HG02870 (cell line): ENCODE data around the gene GNAL.

Source experiments
- ATAC-seq: cut with Tn5 transposase; IDR thresholded peaks from one replicate; pipeline ENCODE4 v1.9.1; 2021; ENCODE audit warnings: mild to moderate bottlenecking, moderate library complexity; ENCODE audit not compliant: unreplicated experiment

GNAL gene

DNA sequence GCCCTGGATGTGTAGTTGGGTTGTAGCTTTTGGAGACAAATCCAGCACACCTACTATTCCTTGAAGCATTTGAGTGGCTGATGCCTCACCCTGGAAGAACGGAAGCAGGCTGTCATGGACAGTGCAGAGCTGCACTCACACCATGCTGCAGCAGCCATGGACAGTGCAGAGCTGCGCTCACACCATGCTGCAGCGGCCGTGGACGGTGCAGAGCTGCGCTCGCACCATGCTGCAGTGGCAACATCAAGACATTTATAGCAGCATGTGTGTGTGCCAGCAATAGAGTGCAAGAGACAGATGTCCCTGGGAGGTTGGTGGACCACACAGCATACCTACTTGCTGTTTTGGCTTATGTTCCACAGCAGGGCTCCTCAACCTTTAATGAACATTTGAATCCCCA, 30.6 kb downstream of the GNAL start:
- ATAC-seq: no peak

DNA sequence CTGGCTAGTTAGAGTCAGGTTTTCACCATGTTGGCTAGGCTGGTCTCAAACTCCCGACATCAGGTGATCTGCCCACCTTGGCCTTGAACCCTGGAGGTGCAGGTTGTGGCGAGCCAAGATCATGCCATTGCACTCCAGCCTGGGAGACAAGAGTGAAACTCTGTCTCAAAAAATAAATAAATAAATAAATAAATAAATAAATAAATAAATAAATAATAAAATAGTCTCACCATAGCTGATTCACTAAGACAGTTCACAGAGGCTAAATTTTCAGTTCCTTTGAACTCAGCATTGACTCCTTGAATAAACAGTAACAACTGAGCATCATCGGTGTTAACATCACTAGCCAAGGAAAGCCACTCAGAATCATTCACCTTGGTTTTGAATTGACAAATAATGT, 32.7 kb downstream of the GNAL start:
- no peak for ATAC-seq

DNA sequence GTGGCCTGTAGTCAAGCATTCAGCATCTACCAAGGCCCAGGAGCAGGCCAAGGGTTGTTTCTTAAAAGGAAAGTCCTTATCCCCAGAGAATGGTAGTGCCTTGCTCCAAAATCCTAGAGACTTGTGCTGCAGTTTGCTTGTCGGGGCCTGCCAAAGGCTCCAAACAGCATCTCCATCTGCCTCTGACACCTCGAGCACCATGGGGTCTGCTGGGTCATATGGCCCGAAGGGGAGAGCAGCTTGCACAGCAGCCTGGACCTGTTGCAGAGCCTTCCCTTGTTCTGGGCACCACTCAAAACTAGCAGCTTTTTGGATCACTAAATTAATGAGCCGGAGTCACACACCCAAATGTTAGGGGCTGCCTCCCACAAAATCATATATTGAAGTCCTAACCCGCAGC, 35.7 kb downstream of the GNAL start:
- ATAC-seq: no peak

DNA sequence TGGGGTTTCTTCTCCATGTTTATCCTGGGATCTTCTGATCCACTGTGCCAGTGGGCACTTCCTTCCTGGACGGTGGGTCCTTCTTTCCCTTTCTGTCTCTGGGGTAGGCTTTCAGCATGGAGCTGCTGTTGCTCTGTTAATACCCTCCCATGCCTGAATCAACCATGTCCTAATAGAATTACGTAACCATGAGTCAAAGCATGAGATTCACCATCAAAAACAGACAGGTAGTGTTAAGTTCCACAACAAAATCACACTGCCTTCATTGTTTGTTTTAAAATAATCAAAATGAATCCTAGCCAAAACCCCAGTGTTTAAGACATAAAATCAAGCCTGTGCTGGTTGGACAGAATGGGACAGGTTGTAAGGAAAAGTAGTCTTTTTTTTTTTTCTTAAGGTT, 37.5 kb downstream of the GNAL start:
- no peak for ATAC-seq

DNA sequence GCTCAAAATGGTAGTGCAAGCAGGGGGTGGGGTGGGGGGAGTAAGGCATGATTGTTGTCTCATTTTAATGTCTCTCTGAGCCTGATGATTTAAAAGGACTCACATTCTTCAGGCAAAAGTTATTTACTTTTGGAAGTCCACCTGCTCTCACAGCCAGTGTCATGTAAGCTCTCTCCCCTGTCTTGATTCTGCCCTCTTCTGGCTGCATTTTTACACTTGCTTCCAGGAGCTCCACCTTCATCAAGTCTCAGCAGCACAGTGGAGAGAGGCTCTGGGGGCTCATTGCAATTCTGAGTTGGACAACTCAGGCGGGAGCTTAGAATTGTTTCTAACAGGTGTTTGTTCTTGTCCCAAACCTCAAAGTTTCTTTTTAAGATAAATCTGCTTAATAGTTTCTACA, 39.2 kb downstream of the GNAL start:
- ATAC-seq: no peak

DNA sequence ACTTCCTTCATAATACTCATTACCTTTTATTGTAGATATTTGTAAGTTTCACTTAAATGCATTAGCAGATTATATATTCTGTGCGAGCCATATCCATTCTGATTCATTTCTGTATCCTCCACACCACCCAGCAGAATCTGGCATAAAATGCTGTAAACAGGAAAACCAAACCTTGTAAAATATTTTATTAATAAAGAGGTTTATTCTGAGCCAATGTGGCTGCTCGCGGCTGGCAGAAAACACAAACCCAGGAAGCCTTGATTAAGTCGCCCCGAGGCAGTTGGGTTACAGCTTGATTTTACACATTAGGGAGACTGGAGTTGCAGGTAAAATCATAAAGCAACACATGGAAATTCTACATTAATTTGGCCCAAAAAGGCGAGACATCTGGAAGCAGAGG, 40.5 kb downstream of the GNAL start:
- no peak for ATAC-seq

DNA sequence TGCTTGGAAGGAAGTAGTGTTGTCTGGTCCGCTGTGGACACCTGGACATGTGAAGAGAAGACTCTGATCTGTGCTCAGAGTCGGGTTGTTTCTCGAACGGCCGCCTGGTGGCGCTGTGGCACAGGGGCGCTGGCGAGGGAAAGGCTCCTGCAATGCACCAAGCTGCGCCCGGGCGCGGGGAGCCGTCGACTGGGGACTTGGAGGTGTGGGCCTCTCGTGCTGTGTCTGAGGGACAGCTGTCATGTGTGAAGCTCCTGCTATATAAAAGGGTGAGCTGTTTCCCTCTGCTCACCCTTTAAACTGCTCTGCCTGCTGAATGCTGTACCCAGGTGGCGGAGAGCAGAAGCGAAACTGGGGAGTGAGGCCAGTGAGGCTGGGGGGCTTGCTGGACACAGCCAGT, 44.0 kb downstream of the GNAL start:
- no peak for ATAC-seq

DNA sequence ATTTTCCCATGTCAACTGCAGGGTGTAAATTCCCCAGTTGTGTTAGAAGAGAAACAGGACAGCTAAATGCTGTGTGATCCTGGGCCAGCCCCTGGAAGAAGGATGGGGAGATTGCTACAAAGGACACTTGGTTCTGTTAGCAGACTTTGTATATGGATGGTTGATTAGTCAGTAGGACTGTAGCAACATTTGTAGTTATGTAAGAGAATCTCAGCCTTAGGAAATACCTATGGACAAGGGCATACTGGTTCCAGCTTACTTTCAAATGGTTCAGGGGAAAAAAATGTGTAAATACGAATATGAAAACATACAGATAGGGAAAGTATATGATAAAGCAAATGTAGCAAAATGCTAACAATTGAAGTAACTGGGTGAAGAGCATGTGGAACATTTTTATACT, 47.6 kb downstream of the GNAL start:
- ATAC-seq: no peak

DNA sequence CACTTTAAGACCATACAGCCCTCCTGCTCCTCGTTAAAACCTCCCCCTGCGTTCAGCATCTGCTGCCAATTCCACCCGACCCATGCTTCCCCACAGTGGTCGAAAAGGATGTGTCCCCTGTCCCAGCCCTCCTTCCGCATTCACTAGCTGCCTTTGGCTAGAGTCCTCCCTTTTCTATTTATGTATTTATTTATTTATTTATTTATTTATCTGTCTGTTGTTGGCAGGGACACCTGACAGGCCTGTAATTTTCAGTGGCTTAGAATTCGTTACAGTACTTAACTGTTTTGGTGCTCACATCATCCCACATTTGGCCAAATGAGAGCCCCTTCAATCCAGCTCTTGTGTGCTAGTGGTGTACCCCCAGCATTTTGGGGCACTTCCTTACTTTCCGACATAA, 50.8 kb downstream of the GNAL start:
- ATAC-seq: no peak

DNA sequence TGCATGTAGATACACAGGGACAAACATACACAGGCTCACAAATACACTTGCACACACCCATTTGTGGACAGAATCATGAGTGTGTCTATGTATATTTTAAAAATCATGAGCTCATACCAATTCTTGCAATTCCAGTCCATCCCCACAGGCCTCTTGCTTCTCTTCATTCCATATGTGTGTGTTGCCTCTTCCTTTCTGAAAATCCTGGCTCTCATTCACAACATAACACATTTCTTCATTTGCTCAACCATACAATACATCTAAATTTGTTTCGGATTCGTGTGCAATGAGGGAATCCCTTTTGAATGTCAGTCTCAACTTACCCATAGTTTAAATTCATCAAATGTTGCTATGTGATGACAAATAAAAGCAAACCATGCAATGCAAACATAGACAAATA, 51.4 kb downstream of the GNAL start:
- no peak for ATAC-seq

DNA sequence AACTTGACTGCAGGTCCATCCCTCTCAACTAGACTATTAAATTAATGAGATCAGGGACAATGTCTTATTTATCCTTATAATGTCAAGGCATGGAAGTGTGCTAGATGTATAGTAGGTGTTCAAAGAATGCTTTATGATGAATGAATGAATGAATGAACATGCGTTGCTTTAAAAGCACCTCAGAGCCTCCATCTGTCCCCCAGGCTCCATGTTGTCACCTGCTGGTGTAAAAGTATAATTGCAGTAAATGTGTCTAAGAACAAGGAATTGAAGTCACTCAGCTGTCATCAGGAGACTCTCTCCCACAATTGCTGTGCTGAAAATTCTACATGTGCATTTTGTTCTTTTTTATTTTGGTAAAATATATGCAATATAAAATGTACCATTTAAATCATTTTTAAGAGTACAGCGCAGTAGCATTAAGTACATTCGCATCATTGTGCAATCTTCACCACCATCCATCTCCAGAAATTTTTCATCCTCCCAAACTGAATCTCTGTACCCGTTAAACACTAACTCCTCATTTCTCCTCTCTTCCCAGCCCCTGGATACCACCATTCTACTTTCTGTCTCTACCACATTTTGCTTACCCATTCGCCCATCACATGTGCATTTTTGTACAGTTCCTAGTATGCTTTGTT, 52.6 kb downstream of the GNAL start:
- ATAC-seq: no peak

DNA sequence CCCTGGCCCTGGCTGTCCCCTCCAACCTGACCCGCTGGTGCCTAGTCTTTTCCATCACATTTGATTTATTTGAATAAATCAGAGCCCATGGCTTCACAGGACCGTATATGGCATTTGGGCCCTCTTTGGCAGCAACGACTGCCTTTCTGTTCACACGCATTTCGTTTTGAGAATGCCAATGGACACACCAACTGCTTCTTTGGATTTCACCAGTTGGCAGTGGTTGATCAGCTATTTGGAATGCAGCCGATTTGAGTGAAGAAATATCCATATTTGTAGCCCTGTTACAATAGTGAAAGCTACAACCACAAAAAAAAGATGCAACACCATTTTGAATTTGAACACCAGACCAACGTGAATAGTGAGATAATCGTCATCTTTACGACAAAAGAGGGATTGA, 56.5 kb downstream of the GNAL start:
- no peak for ATAC-seq

DNA sequence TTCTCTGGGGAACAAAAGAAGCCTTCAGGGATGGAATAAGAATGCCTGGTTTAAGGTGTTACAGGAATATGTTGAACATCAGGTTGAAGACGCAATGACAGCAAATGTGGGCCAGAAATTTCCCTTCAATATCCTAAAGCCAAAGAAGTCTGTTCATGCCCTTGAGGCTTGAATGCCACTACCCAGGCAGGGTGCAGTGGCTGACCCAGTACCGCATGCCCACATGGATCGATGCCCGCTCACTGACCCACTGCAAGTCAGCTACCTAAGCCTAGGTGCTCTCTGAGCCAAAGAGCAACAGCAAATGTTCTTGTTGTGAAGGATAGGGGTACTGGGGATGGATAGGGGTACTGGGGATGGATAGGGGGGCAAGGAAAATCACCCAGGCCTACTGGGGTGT, 58.2 kb downstream of the GNAL start:
- ATAC-seq: no peak

DNA sequence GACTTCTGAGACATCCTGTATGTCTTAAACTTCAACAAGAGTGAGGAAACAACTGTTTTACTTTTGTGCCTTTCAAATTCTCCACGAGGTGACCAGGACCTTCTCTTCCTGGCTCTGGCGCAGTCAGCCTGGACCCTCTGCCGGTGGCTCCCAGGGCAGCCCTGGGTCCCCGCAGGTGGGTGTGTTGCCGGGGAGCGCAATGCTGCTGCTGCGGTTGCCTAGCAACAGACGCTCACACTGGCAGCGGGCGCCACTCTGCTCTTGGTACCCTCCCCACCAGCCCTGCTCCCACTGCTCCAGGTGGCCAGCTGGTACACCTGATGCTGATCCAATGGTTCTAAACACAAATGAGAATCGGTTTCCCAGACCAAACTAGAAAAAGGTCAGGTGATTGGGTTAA, 58.7 kb downstream of the GNAL start:
- ATAC-seq: no peak

DNA sequence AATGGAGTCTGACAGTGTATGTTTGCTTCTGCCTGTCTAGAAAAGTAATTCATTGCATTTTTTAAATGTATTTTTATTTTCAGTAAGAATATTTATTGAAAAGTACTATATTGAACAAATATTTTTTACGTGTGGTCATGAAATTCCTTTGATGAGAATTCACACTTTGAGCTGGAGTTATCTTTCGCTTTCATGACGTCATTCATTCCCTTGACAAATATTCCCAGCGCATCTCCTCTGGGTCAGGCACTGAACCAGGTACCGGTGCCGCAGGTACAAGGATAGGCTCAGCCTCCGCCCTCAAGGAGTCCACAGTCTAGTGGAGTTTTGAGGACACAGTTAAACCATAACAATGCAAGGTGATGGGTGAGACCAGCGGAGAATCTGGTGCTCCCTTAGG, 60.2 kb downstream of the GNAL start:
- ATAC-seq: no peak

DNA sequence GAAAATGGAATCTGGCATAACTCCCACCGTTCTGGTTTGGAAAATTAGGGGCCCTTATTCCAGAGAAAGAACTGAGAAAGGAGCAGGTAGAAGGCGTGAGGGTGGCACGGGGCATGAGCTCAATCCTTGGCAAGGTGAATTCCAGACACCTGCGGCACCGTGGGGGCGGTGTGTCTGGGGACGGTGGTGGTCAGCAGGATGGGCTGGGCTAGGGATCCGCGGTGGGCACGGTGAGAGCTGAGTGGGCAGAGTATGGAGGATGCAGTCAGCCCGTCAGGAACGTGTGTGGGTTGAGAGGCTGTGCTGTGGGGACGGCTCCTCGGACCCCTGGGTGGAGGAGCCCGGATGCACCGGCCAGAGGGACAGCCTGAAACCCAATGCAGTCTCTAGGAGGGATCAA, 61.1 kb downstream of the GNAL start:
- ATAC-seq: no peak

DNA sequence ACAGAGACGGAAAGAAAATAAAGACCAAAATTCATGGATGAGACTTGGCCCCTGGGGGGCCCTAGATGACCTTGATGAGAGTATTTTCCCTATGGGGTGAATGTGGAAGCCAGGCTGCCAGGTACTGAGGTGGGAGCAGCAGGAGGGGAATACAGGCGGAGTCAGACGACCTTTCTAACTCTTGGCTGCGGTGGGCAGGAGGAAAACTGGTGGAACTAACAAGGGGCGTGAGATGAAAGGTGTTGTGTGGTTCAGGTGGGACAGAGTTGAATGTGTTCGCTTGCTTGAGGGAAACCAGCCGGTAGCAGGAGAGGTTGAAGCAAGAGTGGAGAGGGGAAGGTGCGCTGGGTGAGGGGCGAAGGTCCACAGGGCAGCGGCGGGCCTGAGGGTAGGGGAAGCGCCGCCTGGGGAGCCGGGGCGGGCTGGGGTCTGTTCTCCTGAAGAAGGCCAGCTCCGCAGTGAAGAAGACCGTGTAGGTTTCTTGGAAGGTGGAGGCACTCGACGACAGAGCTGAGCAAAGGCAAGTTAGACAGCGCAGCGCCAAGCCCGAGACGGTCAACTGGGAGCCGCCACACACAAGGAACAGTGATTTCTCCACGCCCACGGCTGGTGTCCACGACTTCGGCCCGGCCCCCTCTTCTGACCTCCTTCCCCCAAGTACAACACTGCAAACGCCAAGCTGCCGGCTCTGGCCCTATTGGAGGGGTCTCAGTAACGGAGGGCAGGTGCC, 61.7 kb downstream of the GNAL start:
- ATAC-seq: no peak

DNA sequence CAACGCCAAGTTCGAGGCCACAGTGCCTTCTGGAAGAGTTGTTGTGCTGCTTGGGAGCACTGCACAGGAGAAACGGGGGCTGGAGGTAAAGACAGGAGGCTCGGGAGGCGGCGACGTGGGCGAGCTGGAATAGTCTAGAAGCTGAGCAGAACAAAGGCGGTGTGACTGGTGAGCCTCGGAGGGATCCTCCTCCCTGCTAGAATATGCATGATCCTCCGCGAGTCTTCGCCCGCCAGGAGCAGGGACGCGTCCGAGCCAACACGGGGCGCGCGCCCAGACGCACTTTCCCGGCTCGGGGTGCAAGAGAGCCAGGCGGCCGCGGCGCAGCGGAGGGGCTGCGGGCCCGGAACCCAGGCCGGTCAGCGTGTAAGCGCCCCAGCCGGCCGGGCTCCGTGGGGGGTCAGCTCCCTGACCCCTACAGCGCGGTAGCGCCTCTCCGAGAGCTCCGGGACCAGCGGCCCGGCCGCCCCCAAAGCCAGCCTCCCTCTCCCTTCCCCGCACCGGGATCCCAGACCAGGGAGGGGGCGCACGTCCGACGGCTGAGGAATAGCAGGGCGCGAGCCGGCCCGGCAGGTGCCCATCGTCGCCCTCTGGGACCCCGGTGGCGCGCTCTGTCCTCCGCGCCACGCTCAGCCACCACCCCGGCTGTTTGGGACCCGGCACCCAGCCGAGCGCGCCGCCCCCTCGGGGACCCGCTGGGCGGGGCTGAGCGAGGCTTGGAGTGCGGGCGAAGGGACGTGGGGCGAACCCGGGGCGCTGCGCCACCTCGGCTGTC, 62.5 kb downstream of the GNAL start:
- ATAC-seq: no peak

DNA sequence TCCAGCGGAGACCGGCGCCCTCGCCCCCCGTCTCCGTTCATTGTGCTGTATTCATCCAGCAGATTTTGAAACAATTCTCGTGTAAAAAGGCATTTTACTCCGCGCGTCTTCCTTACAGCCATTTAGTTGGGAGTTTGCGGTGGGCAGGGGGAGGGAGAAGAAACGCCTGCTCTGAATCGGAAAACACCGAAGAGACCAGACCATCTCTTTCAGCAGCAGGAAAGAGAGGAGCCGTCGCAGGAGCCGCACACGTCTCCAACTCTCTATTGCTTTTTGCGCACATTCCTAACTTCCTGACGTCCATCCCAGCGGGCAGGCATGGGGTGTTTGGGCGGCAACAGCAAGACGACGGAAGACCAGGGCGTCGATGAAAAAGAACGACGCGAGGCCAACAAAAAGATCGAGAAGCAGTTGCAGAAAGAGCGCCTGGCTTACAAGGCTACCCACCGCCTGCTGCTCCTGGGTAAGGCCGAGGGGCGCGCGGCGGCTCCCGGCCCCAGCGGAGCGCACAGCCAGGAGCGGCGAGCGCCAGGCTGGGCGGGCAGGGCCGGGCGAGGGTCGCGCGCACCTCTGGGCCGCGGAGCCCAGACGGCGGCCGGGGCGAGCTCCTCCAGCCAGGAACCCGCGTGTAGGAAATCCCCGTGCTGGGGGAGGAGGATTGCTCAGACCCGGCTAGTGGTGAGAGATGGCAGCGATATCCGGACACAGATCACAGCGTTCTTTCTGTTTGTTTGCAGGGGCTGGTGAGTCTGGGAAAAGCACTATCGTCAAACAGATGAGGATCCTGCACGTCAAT, 63.2 kb downstream of the GNAL start:
- no peak for ATAC-seq

DNA sequence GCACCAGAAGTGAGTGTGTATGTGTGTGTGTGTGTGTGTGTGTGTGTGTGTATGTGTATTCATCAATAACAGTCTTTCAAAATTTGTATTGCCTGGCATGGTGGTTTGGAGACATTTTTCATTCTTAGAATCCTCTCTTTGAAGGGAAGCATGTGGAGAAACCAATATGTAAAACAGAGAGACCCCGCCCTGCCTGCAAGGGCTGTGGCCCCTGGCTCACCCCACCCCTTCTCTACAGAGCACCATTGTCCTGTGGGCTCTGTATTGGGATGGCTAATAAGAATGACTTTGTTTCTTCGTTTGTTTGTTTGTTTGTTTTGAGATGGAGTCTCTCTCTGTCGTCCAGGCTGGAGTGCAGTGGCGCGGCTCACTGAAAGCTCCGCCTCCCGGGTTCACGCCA, 65.9 kb downstream of the GNAL start:
- ATAC-seq: no peak

DNA sequence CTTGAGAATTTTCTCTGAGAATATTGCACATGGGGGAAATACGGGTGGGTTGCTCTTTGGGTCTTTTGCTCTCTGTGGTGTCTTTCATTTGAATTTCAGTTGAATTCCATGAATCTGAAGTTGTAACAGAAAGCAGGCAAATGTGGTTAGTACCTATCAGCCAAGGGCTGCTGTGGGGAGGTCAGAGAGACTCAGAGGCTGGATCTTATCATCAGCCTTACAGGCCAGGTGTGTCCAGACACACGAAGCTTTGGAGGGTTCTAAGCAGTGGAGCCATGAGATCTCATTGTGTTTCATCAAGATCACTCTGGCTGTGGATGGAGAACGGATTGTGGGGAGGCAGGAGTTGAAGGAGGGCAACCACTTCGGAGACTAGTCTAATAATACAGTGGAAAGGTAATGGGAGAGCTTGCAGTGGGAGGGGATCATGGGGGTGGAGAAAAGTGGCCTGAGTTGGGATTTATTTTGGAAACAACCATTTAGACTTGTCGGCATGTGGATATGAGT, 68.1 kb downstream of the GNAL start:
- ATAC-seq: no peak
